Skeletal muscle tissue (tissue), 4 donors: ENCODE data around the gene APBB2. TPM values are rescaled to one million over a fixed set of nuclear protein-coding genes. Genes with fewer than 3 reads are reported as not detected.
A peak's percentile ranks its signal among the peaks of the same experiment; 100 is the strongest.
"Not testable (repeated sequence)": the region's sequence is repeated elsewhere in the genome, so short reads cannot be mapped to it uniquely, and the experiment has no call there.

Source experiments
- H3K27ac ChIP-seq: one replicate; pipeline ENCODE4 v1.7.0; 2013; ENCODE audit warnings: mild to moderate bottlenecking, low read depth, low read length, inconsistent platforms
- H3K27me3 ChIP-seq, 3 donors: one replicate each; pipeline ENCODE4 v1.7.0; 2013; ENCODE audit warnings: low read length in 3 of 3; ENCODE audit not compliant: control insufficient read depth in 3 of 3, insufficient read depth in 3 of 3
- H3K36me3 ChIP-seq, 3 donors: one replicate each; pipeline ENCODE4 v1.7.0; 2013; ENCODE audit warnings: low read length in 3 of 3; ENCODE audit not compliant: control insufficient read depth in 3 of 3, insufficient read depth in 3 of 3
- H3K4me1 ChIP-seq, 3 donors: one replicate each; pipeline ENCODE4 v1.7.0; 2013; ENCODE audit warnings: low read length in 3 of 3, mild to moderate bottlenecking in 3 of 3; ENCODE audit not compliant: control insufficient read depth in 3 of 3, insufficient read depth in 3 of 3
- H3K4me3 ChIP-seq, 3 donors: one replicate each; pipeline ENCODE4 v1.7.0; 2013; ENCODE audit warnings: low read length in 3 of 3
- H3K9ac ChIP-seq, 3 donors: one replicate each; pipeline ENCODE4 v1.7.0; 2013; ENCODE audit warnings: low read length in 3 of 3, mild to moderate bottlenecking in 3 of 3, moderate library complexity in 2 of 3, low read depth in 1 of 3
- H3K9me3 ChIP-seq, 3 donors: one replicate each; pipeline ENCODE4 v1.7.0; 2013; ENCODE audit warnings: low read length in 3 of 3; ENCODE audit not compliant: control insufficient read depth in 3 of 3
- total RNA-seq: library from RNA; depleted of rRNA; stranded (reverse); fragments of >200 nt; gene quantifications from one replicate; pipeline ENCODE4 v1.2.3, GENCODE V29; 2014
- donor health status: Osteomylitis.

APBB2 gene
- total RNA-seq, 1 donor from 2014 or later: 41.2 TPM

DNA sequence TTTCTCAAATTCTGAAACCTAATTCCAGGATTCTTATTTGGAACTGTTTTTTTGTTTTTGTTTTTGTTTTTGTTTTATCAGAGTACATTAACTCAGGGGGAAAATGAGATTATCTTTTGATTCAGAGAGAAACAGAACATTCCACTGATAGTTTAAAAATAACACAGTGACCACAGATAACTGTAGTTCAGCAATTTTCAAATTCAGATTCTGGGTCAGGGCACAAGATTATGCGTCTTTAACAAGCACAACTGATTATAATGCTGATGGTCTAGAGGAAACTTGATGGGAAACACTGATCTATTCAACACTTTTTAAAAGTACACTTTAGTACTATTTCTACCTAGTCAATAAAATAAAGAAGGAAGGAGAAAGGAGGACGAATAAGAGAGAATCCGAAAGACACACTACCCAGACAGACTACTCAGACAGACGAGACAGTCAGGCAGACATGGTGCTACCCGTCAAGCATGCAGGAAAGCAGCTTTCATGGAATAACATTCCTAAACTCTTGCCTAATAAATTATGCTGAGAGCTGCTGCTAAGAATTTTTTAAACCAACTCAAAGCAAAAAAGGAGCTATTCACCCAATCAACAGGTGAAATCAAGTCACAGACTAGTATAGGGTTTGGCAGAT lies 59.0 kb downstream of the APBB2 start:
- Histone ChIP-seq H3K4me1 (peaks cover 6 to 16% (median 9%) of the 10 kb centered on the region in 3 donors), H3K9ac (peak overlapping the region in 2 of 3 donors; percentile 3 to 13), H3K27ac (peak overlapping the region; percentile 50), H3K36me3 (no peaks in the 10 kb centered on the region), H3K4me3 (peak overlapping the region in 1 of 3 donors; percentile 16), H3K27me3 (no peaks in the 10 kb centered on the region), H3K9me3 (no peaks in the 10 kb centered on the region)

DNA sequence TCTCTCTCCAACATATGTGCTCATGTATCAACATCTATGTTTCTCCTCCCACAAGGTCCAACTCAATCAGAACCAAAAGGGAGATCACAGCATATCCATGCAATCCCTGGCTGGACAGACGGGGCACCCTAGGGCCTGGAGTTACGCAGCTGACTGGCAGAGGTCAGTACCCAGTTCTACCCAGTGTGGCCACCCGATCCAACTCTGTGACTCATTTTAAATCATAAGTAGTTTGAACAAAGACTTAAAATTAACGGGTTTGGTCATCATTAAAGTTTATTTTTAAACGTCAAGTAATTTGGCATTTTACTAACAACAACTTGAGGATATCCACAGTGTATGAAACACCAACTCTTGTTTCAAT lies 59.5 kb downstream of the APBB2 start:
- Histone ChIP-seq H3K4me3 (no peak overlapping the region), H3K9ac (no peak overlapping the region), H3K36me3 (no peaks in the 10 kb centered on the region), H3K9me3 (no peaks in the 10 kb centered on the region), H3K27ac (peak overlapping the region; percentile 50), H3K27me3 (no peaks in the 10 kb centered on the region), H3K4me1 (peaks cover 3 to 12% (median 9%) of the 10 kb centered on the region in 3 donors)

DNA sequence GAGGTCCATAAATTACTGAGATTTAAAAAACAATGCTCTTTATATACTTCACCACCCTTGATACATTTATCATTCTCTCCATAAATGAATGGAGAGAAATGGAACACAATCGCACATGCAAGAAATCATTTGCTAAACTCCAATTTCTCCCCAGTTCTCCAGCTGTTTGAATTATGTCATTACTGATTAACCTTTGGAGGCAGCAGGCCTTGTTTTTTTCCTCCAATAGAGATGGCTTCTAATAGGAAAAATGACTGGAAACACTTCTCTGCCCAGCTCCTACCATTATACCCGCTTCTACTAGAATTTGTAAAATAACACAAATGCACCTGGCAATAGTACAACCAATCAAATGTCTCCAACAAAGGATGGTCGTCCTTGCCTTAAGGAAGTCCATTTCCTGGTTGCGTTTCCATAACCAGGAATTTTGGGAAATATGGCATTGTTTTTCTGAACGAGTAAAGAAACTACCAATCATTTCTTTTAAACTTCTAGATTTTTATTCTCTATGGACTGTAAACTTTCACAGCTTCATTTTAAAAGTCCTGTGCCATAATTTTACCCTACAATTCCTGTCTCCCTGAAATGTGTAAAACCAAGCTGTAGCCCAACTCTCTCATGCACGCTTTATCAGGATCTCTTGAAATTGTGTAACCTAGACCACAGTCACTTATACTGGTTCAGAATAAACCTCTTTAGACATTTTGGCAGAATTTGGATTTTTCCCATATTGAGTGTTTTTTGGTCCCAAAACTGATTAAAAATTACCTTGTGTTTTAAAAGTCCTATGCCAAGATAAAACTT lies 60.1 kb downstream of the APBB2 start:
- no peak overlapping the region for H3K9ac ChIP-seq
- peak overlapping the region; percentile 50 for H3K27ac ChIP-seq
- H3K4me1 ChIP-seq: peaks cover 3 to 12% (median 9%) of the 10 kb centered on the region in 3 donors
- H3K27me3 ChIP-seq: no peaks in the 10 kb centered on the region
- no peaks in the 10 kb centered on the region for H3K9me3 ChIP-seq
- H3K4me3 ChIP-seq: no peak overlapping the region
- H3K36me3 ChIP-seq: no peaks in the 10 kb centered on the region

DNA sequence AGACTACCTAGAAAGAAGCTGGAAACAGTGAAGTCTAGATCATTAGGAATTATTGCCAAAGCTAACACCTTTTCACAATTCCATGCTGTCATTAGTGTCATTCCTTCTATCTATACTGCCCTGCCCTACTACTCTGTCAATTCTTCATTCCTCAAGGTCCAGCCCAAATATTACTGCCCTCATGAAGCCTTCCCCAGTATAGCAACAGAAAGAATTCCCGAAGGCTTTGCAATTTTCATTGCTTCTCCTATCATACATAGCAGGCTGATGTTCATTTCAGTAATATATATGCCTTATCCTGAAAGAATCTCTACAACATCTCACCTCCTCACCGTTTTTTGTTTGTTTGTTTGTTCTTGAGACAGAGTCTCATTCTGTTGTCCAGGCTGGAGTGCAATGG lies 63.9 kb downstream of the APBB2 start:
- H3K4me1 ChIP-seq: peaks cover 6 to 12% (median 9%) of the 10 kb centered on the region in 3 donors
- no peak overlapping the region for H3K27ac ChIP-seq
- no peaks in the 10 kb centered on the region for H3K27me3 ChIP-seq
- no peaks in the 10 kb centered on the region for H3K9me3 ChIP-seq
- no peak overlapping the region for H3K4me3 ChIP-seq
- peaks cover 0 to 1% (median 0%) of the 10 kb centered on the region in 3 donors for H3K36me3 ChIP-seq
- no peak overlapping the region for H3K9ac ChIP-seq

DNA sequence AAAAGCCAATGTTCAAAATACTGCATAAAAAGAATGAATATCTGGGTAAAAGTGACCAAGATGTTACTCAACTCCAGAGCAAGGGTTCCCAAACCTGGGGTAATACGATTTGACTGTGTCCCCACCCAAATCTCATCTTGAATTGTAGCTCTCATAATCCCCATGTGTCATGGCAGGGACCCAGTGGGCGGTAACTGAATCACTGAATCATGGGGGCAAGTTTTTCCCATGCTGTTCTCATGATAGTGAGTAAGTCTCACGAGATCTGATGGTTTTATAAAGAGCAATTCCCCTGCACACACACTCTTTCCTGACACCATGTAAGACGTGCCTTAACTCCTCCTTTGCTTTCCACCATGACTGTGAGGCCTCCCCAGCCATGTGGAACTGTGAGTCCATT lies 64.8 kb downstream of the APBB2 start:
- not testable (repeated sequence) for H3K27ac ChIP-seq, H3K4me3 ChIP-seq, H3K27me3 ChIP-seq, H3K9me3 ChIP-seq, H3K9ac ChIP-seq, H3K36me3 ChIP-seq
- peaks cover 7 to 17% (median 9%) of the 10 kb centered on the region in 3 donors for H3K4me1 ChIP-seq

DNA sequence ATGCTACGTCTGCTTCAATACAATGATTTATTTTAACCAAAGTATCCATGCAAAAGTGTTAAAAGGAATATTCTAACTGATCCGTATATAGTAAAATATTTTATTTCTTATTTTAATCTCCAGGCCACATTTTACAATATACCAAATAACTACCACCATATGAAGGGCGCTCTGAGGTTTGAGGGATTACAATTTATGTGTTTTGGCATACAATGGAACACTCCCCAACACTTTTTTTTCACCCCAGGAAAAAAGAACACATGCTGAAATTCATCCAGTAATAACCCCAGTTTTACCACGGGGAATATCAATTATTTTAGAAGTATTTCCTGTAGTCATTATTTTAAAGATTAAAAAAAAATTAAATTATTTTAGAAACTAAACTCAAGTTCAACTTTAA lies 65.4 kb downstream of the APBB2 start:
- Histone ChIP-seq H3K27ac (no peak overlapping the region), H3K4me3 (no peak overlapping the region), H3K27me3 (no peaks in the 10 kb centered on the region), H3K9ac (no peak overlapping the region), H3K36me3 (peaks cover 0 to 1% (median 0%) of the 10 kb centered on the region in 3 donors), H3K9me3 (no peaks in the 10 kb centered on the region), H3K4me1 (peaks cover 9 to 18% (median 10%) of the 10 kb centered on the region in 3 donors)

DNA sequence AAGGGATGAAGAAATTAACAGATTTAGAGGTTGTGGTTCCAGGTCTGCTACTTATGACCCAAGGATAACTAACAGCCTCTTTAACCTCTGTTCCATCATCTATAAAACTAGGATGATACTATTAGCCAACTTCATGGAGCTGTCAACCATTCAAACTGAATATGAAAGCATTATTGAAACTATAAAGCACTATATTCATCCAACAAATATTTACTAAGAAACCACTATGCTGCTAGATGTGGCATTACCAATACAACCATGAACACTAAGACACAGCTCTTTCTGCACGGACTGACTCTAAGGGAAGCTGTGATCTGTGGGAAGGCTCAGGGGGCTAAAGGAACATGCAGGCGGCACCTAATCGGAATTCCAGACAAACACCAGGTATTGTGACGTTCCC lies 66.0 kb downstream of the APBB2 start:
- Histone ChIP-seq H3K27me3 (no peaks in the 10 kb centered on the region), H3K9me3 (no peaks in the 10 kb centered on the region), H3K4me3 (no peak overlapping the region), H3K4me1 (peaks cover 10 to 22% (median 13%) of the 10 kb centered on the region in 3 donors), H3K36me3 (peaks cover 0 to 1% (median 0%) of the 10 kb centered on the region in 3 donors), H3K27ac (no peak overlapping the region), H3K9ac (no peak overlapping the region)

DNA sequence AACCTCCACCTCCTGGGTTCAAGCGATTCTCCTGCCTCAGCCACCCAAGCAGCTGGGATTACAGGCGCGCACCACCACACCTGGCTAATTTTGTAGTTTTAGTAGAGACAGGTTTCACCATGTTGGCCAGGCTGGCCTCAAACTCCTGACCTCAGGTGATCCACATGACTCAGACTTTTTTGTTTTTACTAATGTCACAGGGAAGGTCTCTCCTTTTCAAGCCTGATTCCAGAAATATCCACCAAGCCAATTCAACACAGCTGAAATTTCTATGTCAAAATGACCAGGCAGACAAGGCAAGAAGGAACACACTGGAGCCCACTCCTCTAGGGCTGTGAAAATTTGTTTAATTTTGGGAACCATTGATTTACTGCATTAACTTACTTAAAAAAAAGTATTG lies 66.8 kb downstream of the APBB2 start:
- not testable (repeated sequence) for H3K9ac ChIP-seq, H3K9me3 ChIP-seq, H3K36me3 ChIP-seq, H3K4me3 ChIP-seq, H3K27me3 ChIP-seq
- Histone ChIP-seq H3K27ac (peak overlapping the region; percentile 54), H3K4me1 (peaks cover 17 to 30% (median 19%) of the 10 kb centered on the region in 3 donors)

DNA sequence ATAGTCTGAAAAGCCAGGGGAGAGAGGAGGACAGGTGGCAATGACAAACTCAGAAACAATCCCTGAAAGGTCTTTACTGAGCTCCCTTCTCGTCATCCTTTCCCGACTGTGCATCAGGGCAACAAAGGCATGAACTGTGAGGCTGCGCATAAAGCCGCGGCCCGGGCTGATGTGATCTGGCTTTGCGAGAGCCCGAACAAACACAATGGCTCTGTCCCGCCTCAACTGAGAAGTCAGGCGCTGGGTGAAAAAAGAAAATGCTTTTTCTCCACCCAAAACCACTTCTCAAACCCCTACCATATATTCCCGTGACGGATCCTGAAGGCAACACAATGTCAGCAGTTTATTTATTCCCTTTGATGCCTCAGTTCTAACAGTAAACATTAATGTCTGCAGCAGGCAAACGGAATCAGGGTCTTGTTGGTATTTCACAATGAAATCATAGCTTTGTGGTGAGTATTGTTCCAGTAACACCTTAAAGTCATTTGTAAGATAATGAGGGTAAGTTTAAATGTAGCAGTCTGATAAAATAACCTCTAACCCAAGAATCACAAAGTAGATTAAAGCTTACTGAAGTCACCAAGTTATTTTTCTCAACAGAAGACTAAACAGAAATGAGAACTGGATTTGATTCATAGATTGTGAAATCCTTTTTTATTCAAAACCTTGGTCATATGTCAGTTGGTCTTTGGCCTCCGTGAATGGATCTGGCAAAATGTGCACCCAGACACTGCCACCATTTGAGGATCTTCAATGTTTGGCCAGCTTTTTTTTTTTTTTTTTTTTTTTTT lies 67.4 kb downstream of the APBB2 start:
- peaks cover 0 to 1% (median 0%) of the 10 kb centered on the region in 3 donors for H3K36me3 ChIP-seq
- H3K27ac ChIP-seq: peak overlapping the region; percentile 54
- no peaks in the 10 kb centered on the region for H3K27me3 ChIP-seq
- H3K9me3 ChIP-seq: no peaks in the 10 kb centered on the region
- H3K4me1 ChIP-seq: peaks cover 24 to 36% (median 25%) of the 10 kb centered on the region in 3 donors
- H3K9ac ChIP-seq: no peak overlapping the region
- no peak overlapping the region for H3K4me3 ChIP-seq
